ENCODE measurements around the gene DCTN2. TPM values are rescaled to one million over a fixed set of nuclear protein-coding genes. Genes with fewer than 3 reads are reported as not detected.
"Not testable (repeated sequence)": the region's sequence is repeated elsewhere in the genome, so short reads cannot be mapped to it uniquely, and the experiment has no call there.

The DCTN2 gene
- total RNA-seq, 4 donors from 2014 or later, result 161 to 243 (median 202) TPM

DNA sequence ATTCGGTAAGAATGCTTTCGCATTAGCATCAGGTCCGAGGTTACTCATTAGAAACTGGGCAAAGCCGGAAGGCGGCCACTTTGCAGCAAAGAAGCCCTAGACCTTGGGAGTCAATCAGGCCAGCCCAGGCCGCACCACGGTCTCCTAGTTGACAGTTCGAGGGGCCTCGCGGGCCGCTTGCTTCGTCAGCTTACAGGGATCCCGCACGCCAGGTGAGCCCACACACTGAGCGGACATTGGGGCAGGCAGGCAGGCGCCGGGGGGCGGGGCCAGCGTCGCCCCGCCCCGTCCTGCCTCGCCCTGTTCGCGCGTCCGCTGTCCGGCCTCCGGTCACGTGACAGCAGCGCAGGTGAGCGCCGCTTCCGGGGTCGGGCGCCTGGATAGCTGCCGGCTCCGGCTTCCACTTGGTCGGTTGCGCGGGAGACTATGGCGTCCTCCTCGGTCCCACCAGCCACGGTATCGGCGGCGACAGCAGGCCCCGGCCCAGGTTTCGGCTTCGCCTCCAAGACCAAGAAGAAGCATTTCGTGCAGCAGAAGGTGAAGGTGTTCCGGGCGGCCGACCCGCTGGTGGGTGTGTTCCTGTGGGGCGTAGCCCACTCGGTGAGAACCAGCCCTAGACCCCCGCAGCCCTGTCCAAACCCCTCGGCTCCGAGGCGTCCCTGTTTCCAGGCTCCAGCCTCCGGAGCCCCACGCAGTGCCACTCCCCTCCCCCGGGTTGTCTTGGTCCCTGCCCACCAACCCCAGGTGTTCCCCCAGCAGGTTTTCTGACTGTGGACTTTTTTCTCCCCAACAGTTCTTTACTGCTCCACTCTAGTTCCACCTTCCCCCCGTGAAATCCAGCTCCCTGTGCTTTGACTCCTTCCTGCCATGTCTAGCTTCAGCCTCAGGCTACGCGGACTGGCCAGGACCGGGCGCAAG lies 44.1 kb upstream of the DCTN2 start, which contains the start of gene PIP4K2C:
PIP4K2C (plus strand) TSS at position 329 of the 918 bp plus-strand sequence; CDS start at position 427, 98 bp downstream.
- H3K9me3 ChIP-seq, result no peaks in the 10 kb centered on the region
- H3K27ac ChIP-seq (replicated peaks in 1 of 4), result peak within 1 kb of the TSS; percentile 72 to 84 (median 81)
- peaks cover 0 to 6% (median 0%) of the 10 kb centered on the region in 4 donors for H3K27me3 ChIP-seq
- DNase-seq (ENCODE audit: extremely low spot score), result no peak
- intact Hi-C loops (cut with DNase I), result no loop called here
- H3K36me3 ChIP-seq, result peaks cover 12 to 25% (median 14%) of the 10 kb centered on the region in 4 donors
- H3K4me3 ChIP-seq, result peak within 1 kb of the TSS; percentile 69 to 95 (median 77)
- WGBS, result 1% methylated on average over 14 of the region's 69 CpGs
- TF ChIP-seq POLR2A (IDR thresholded peaks at IDR 0.05; ENCODE audit: low read depth) (no peak), EP300 (IDR thresholded peaks at IDR 0.05) (no peak), POLR2AphosphoS5 (IDR thresholded peaks at IDR 0.05) (peak; percentile 79 to 83)
- TF ChIP-seq, protein P1, sequence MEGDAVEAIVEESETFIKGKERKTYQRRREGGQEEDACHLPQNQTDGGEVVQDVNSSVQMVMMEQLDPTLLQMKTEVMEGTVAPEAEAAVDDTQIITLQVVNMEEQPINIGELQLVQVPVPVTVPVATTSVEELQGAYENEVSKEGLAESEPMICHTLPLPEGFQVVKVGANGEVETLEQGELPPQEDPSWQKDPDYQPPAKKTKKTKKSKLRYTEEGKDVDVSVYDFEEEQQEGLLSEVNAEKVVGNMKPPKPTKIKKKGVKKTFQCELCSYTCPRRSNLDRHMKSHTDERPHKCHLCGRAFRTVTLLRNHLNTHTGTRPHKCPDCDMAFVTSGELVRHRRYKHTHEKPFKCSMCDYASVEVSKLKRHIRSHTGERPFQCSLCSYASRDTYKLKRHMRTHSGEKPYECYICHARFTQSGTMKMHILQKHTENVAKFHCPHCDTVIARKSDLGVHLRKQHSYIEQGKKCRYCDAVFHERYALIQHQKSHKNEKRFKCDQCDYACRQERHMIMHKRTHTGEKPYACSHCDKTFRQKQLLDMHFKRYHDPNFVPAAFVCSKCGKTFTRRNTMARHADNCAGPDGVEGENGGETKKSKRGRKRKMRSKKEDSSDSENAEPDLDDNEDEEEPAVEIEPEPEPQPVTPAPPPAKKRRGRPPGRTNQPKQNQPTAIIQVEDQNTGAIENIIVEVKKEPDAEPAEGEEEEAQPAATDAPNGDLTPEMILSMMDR (IDR thresholded peaks at IDR 0.05), result peak in 1 of 3 experiments; percentile 23
- peaks cover 7 to 34% (median 25%) of the 10 kb centered on the region in 4 donors for H3K4me1 ChIP-seq

DNA sequence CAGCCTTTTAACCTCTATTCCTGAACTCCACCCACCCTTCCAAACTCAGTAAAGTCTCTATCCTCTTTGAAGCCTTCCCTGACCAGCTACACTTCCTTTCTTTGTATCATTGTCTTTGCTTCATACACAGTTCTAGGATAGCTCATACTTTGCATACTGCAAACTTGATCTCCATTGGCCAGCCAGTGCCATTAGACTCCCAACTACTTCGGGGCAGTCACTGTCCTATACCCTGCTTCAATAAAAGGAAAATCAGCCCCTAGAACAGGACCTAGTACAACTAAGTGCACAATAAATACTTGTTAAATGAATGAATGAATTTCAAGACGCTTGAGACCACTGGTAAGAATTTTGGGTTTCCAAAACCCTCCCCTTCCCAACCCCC lies 43.5 kb upstream of the DCTN2 start:
- 26% methylated on average over 2 of the region's 2 CpGs for WGBS
- peak overlapping the region; percentile 69 to 95 (median 77) for H3K4me3 ChIP-seq
- peaks cover 0 to 6% (median 0%) of the 10 kb centered on the region in 4 donors for H3K27me3 ChIP-seq
- peak overlapping the region; percentile 72 to 84 (median 81) for H3K27ac ChIP-seq (replicated peaks in 1 of 4)
- no peak for TF ChIP-seq POLR2A (IDR thresholded peaks at IDR 0.05; ENCODE audit: low read depth)
- TF ChIP-seq EP300 (IDR thresholded peaks at IDR 0.05), result no peak
- TF ChIP-seq, protein P1 (IDR thresholded peaks at IDR 0.05), result no peak
- no peak for TF ChIP-seq POLR2AphosphoS5 (IDR thresholded peaks at IDR 0.05)
- peaks cover 6 to 18% (median 8%) of the 10 kb centered on the region in 4 donors for H3K36me3 ChIP-seq
- H3K9me3 ChIP-seq, result no peaks in the 10 kb centered on the region
- intact Hi-C loops (cut with DNase I), result no loop called here
- DNase-seq (ENCODE audit: extremely low spot score), result no peak
- H3K4me1 ChIP-seq, result peaks cover 7 to 34% (median 25%) of the 10 kb centered on the region in 4 donors

DNA sequence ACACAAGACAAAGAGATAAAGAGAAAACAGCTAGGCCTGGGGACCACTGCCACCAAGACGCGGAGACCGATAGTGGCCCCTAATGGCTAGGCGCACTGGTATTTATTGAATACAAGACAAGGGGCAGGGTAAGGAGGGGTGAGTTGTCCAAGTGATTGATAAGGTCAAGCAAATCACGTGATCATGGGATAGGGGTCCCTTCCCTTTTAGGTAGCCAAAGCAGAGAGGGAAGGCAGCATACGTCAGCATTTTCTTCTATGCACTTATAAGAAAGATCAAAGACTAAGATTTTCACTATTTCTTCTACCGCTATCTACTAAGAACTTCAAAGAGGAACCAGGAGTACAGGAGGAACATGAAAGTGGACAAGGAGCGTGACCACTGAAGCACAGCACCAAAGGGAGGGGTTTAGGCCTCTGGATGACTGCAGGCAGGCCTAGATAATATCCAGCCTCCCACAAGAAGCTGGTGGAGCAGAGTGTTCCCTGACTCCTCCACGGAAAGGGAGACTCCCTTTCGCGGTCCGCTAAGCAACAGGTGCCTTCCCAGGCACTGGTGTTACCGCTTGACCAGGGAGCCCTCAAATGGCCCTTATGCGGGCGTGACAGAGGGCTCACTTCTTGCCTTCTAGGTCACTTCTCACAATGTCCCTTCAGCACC lies 42.1 kb upstream of the DCTN2 start:
- H3K36me3 ChIP-seq; H3K9me3 ChIP-seq; H3K4me3 ChIP-seq; DNase-seq (ENCODE audit: extremely low spot score); H3K27me3 ChIP-seq; intact Hi-C loops (cut with DNase I); H3K27ac ChIP-seq (replicated peaks in 1 of 4): not testable (repeated sequence)
- peaks cover 7 to 34% (median 25%) of the 10 kb centered on the region in 4 donors for H3K4me1 ChIP-seq
- 95% methylated on average over 15 of the region's 15 CpGs for WGBS

DNA sequence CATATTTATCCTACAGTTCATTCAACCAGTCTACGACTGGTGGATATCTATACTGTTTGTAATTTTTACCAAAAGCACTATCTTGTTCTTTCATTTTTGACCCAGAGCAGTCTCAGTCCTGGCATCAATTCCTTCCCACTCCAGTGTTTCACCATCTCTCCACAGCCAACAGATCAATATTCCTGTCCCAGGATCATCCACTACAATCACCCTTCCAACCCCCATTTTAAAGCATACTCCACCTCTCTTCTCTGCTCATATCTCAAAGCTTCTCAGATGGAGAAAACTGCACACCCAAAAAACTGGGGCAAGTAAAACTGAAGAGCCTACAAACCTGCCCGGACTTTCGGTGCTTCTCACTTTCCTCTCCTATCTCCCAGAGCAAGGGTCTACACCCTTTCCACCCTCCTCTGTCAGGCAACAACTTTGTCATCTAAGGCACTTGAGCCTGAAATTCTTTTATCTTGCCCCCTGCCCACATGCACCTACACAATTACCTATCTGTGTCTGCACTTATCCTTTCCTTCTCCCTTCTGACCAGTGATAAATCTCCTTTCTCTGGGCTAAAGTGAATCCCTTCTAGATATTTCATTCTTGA lies 39.9 kb upstream of the DCTN2 start:
- peaks cover 7 to 21% (median 15%) of the 10 kb centered on the region in 4 donors for H3K4me1 ChIP-seq
- no peak overlapping the region for H3K27ac ChIP-seq (replicated peaks in 1 of 4)
- peaks cover 0 to 2% (median under 1%) of the 10 kb centered on the region in 4 donors for H3K36me3 ChIP-seq
- 88% methylated on average over 3 of the region's 3 CpGs for WGBS
- no peak for TF ChIP-seq POLR2AphosphoS5 (IDR thresholded peaks at IDR 0.05)
- TF ChIP-seq EP300 (IDR thresholded peaks at IDR 0.05), result no peak
- TF ChIP-seq POLR2A (IDR thresholded peaks at IDR 0.05; ENCODE audit: low read depth), result no peak
- TF ChIP-seq, protein P1 (IDR thresholded peaks at IDR 0.05), result no peak
- no peak overlapping the region for H3K4me3 ChIP-seq
- intact Hi-C loops (cut with DNase I), result no loop called here
- no peak for DNase-seq (ENCODE audit: extremely low spot score)
- peaks cover 0 to 6% (median 0%) of the 10 kb centered on the region in 4 donors for H3K27me3 ChIP-seq
- no peaks in the 10 kb centered on the region for H3K9me3 ChIP-seq
